IMR-90 (cell line): ENCODE measurements around the gene ATF7IP2. TPM values are rescaled to one million over a fixed set of nuclear protein-coding genes. Genes with fewer than 3 reads are reported as not detected.

Source experiments
- ATAC-seq: fragments of 200-7000 bp; cut with Tn5 transposase; 2 replicates; pipeline ENCODE4 v1.9.1; 2020; ENCODE audit warnings: low read depth, mild to moderate bottlenecking, moderate library complexity
- BruUV-seq: library from RNA; stranded (reverse); fragments of 400-500 nt; replicated peaks from 2 replicates; lab custom pipeline; 2021; lab: Mats Ljungman, UMichigan
- CTCF ChIA-PET: fragments of 300-600 bp; formaldehyde crosslinking; extraction: SDS; loops from one replicate; lab custom pipeline; 2021; ENCODE audit warnings: antibody characterized with exemption; lab: Yijun Ruan, JAX
- POLR2A ChIA-PET: fragments of 300-600 bp; sonication (Branson Sonifier 250); formaldehyde crosslinking; loops from one replicate; lab custom pipeline; 2022; ENCODE audit warnings: antibody characterized with exemption; ENCODE audit not compliant: unreplicated experiment; lab: Charles Lee
- DNase-seq: peaks from one replicate; pipeline ENCODE4 v3.0.0; 2013
- H2AFZ ChIP-seq: replicated peaks from 2 replicates; pipeline ENCODE3; 2013; ENCODE audit warnings: low read length, mild to moderate bottlenecking; ENCODE audit not compliant: poor library complexity
- H2AK5ac ChIP-seq: 2 replicates; pipeline ENCODE4 v1.6.1; 2013; ENCODE audit warnings: low read depth, low read length, inconsistent platforms
- H2AK9ac ChIP-seq: replicated peaks from 2 replicates; pipeline ENCODE3; 2013; ENCODE audit warnings: mild to moderate bottlenecking, low read depth, low read length, moderate library complexity; ENCODE audit not compliant: poor library complexity
- H2BK120ac ChIP-seq: 2 replicates; pipeline ENCODE4 v1.6.1; 2013; ENCODE audit warnings: low read depth, low read length, inconsistent platforms
- H2BK15ac ChIP-seq: 3 replicates; pipeline ENCODE4 v1.6.1; 2013; ENCODE audit warnings: low read depth, low read length, inconsistent platforms
- H2BK20ac ChIP-seq: 2 replicates; pipeline ENCODE4 v1.6.1; 2013; ENCODE audit warnings: low read depth, mild to moderate bottlenecking, inconsistent platforms, low read length, moderate library complexity
- H2BK5ac ChIP-seq: 2 replicates; pipeline ENCODE4 v1.6.1; 2013; ENCODE audit warnings: mild to moderate bottlenecking, low read depth, low read length, inconsistent platforms; ENCODE audit not compliant: poor library complexity, severe bottlenecking
- H3K14ac ChIP-seq: replicated peaks from 2 replicates; pipeline ENCODE4 v1.6.1; 2013; ENCODE audit warnings: low read depth, low read length, inconsistent platforms
- H3K18ac ChIP-seq: 2 replicates; pipeline ENCODE4 v1.6.1; 2013; ENCODE audit warnings: low read depth, low read length, control low read depth
- H3K23ac ChIP-seq: 2 replicates; pipeline ENCODE4 v1.6.1; 2013; ENCODE audit warnings: low read depth, low read length, inconsistent platforms
- H3K27ac ChIP-seq: 2 replicates; pipeline ENCODE4 v1.5.1; 2013; ENCODE audit warnings: mild to moderate bottlenecking, control low read depth, low read length; ENCODE audit not compliant: insufficient read depth
- H3K27me3 ChIP-seq: 2 replicates; pipeline ENCODE4 v1.6.1; 2013; ENCODE audit warnings: low read length; ENCODE audit not compliant: control insufficient read depth, insufficient read depth
- H3K36me3 ChIP-seq: 2 replicates; pipeline ENCODE4 v1.6.1; 2013; ENCODE audit warnings: low read length, mixed read lengths; ENCODE audit not compliant: control insufficient read depth, insufficient read depth
- H3K4ac ChIP-seq: 2 replicates; pipeline ENCODE4 v1.6.1; 2013; ENCODE audit warnings: low read depth, low read length, inconsistent platforms
- H3K4me1 ChIP-seq: 2 replicates; pipeline ENCODE4 v1.6.1; 2013; ENCODE audit warnings: low read length, mixed read lengths; ENCODE audit not compliant: control insufficient read depth, insufficient read depth
- H3K4me2 ChIP-seq: 2 replicates; pipeline ENCODE4 v1.6.1; 2013; ENCODE audit warnings: low read depth, mild to moderate bottlenecking, control low read depth, low read length, moderate library complexity
- H3K4me3 ChIP-seq: 2 replicates; pipeline ENCODE4 v1.5.1; 2013; ENCODE audit warnings: low read depth, mild to moderate bottlenecking, control low read depth, low read length, moderate library complexity; ENCODE audit not compliant: insufficient read depth
- H3K56ac ChIP-seq: 2 replicates; pipeline ENCODE4 v1.6.1; 2013; ENCODE audit warnings: low read length, inconsistent platforms; ENCODE audit not compliant: insufficient read depth; ENCODE audit errors: extremely low read depth
- H3K79me1 ChIP-seq, 2 experiments: 2 replicates each; pipeline ENCODE4 v1.6.1; 2013; ENCODE audit warnings: low read length in 2 of 2, inconsistent platforms in 1 of 2, low read depth in 1 of 2
- H3K9ac ChIP-seq: 2 replicates; pipeline ENCODE4 v1.6.1; 2013; ENCODE audit warnings: low read depth, low read length, control low read depth
- H3K9me1 ChIP-seq: 2 replicates; pipeline ENCODE4 v1.6.1; 2013; ENCODE audit warnings: low read length, inconsistent platforms; ENCODE audit not compliant: insufficient read depth
- H3K9me3 ChIP-seq: 2 replicates; pipeline ENCODE4 v1.6.1; 2013; ENCODE audit warnings: low read length; ENCODE audit not compliant: control insufficient read depth, insufficient read depth
- H4K20me1 ChIP-seq: 2 replicates; pipeline ENCODE4 v1.6.1; 2013; ENCODE audit warnings: low read length, inconsistent platforms; ENCODE audit not compliant: insufficient read depth
- H4K5ac ChIP-seq: 2 replicates; pipeline ENCODE4 v1.6.1; 2013; ENCODE audit warnings: mild to moderate bottlenecking, low read depth, low read length, control low read depth
- H4K8ac ChIP-seq, 2 experiments: 2 replicates each; pipeline ENCODE4 v1.6.1; 2013; ENCODE audit warnings: low read depth in 2 of 2, low read length in 2 of 2, control low read depth in 1 of 2, inconsistent platforms in 1 of 2
- H4K91ac ChIP-seq: 2 replicates; pipeline ENCODE4 v1.6.1; 2013; ENCODE audit warnings: low read depth, low read length, inconsistent platforms; ENCODE audit not compliant: insufficient read depth
- BHLHE40 ChIP-seq: fragments of 150-350 bp; IDR thresholded peaks from 2 replicates; pipeline ENCODE4 v1.6.1; 2016; ENCODE audit warnings: mild to moderate bottlenecking, low read depth, low read length
- CEBPB ChIP-seq: IDR thresholded peaks from 2 replicates; pipeline ENCODE4 v1.6.1; 2012; ENCODE audit warnings: low read depth, low read length, improper control_type of control experiment
- CHD1 ChIP-seq: IDR thresholded peaks from 2 replicates; pipeline ENCODE4 v1.6.1; 2012; ENCODE audit warnings: low read depth, low read length, improper control_type of control experiment
- CTCF ChIP-seq: conservative IDR thresholded peaks from 2 replicates; pipeline ENCODE4 v1.5.1; 2012; ENCODE audit warnings: mild to moderate bottlenecking, low read depth, low read length, improper control_type of control experiment
- ELK1 ChIP-seq: fragments of 150-350 bp; IDR thresholded peaks from 2 replicates; pipeline ENCODE4 v1.6.1; 2016; ENCODE audit warnings: low read depth, mild to moderate bottlenecking, low read length, moderate library complexity, borderline replicate concordance
- FOS ChIP-seq: fragments of 150-350 bp; IDR thresholded peaks from 2 replicates; pipeline ENCODE4 v1.6.1; 2016; ENCODE audit warnings: low read depth, low read length
- MAFK ChIP-seq: IDR thresholded peaks from 2 replicates; pipeline ENCODE4 v1.6.1; 2012; ENCODE audit warnings: low read depth, low read length, improper control_type of control experiment
- MAZ ChIP-seq: IDR thresholded peaks from 2 replicates; pipeline ENCODE4 v1.6.1; 2012; ENCODE audit warnings: low read depth, mild to moderate bottlenecking, low read length, improper control_type of control experiment, moderate library complexity, borderline replicate concordance
- MXI1 ChIP-seq: IDR thresholded peaks from 2 replicates; pipeline ENCODE4 v1.6.1; 2012; ENCODE audit warnings: low read depth, mild to moderate bottlenecking, low read length, moderate library complexity, borderline replicate concordance
- NFE2L2 ChIP-seq: fragments of 150-350 bp; IDR thresholded peaks from 2 replicates; pipeline ENCODE4 v1.6.1; 2016; ENCODE audit warnings: low read depth, mild to moderate bottlenecking, low read length
- POLR2A ChIP-seq: IDR thresholded peaks from 2 replicates; pipeline ENCODE4 v1.6.1; 2012; ENCODE audit warnings: mild to moderate bottlenecking, low read depth, low read length
- RAD21 ChIP-seq: IDR thresholded peaks from 2 replicates; pipeline ENCODE4 v1.6.1; 2012; ENCODE audit warnings: low read length, improper control_type of control experiment
- RCOR1 ChIP-seq: IDR thresholded peaks from 2 replicates; pipeline ENCODE4 v1.6.1; 2012; ENCODE audit warnings: mild to moderate bottlenecking, low read length, improper control_type of control experiment; ENCODE audit not compliant: insufficient replicate concordance
- RFX5 ChIP-seq: IDR thresholded peaks from 2 replicates; pipeline ENCODE4 v1.8.0; 2012; ENCODE audit warnings: low read depth, mild to moderate bottlenecking, low read length, moderate library complexity
- SMC3 ChIP-seq: fragments of 150-350 bp; IDR thresholded peaks from 2 replicates; pipeline ENCODE4 v1.6.1; 2016; ENCODE audit warnings: low read depth, mild to moderate bottlenecking, antibody characterized with exemption, low read length, moderate library complexity
- USF2 ChIP-seq: fragments of 150-350 bp; IDR thresholded peaks from 2 replicates; pipeline ENCODE4 v1.6.1; 2017; ENCODE audit warnings: mild to moderate bottlenecking, antibody characterized with exemption, low read length, low read depth
- WGBS, 2 experiments: methylation state at CpG; one replicate each; pipeline versions ENCODE4 v1.1.5 to v1.1.7; 2013; ENCODE audit warnings: missing lambda C conversion rate in 2 of 2; ENCODE audit not compliant: insufficient read length in 1 of 2; ENCODE audit errors: extremely low coverage in 2 of 2; 5-methylcytosine and 5-hydroxymethylcytosine counted together
- dilution Hi-C: fragments of 300-500 bp; cut with HindIII; formaldehyde crosslinking; loops from one replicate; pipeline ENCODE4 v1.14.3; 2018; ENCODE audit warnings: low sequenced_read_pairs; ENCODE audit not compliant: unreplicated experiment
- in situ Hi-C: fragments of 300-500 bp; cut with MboI; formaldehyde crosslinking; loops from 3 replicates; pipeline ENCODE4 v1.14.3; 2019; ENCODE audit warnings: low sequenced_read_pairs, inconsistent platforms, mixed read lengths
- intact Hi-C: fragments of 100-400 bp; cut with micrococcal nuclease; formaldehyde crosslinking; loops from 2 replicates; pipeline ENCODE4 v1.10.0; 2022
- polyA plus RNA-seq, 3 experiments: library from polyadenylated mRNA; depleted of rRNA; stranded (reverse); fragments of >200 nt; gene quantifications; 2 replicates each; pipeline ENCODE4 v1.2.3, GENCODE V29; 2012; ENCODE audit warnings: low replicate concordance in 1 of 3
- total RNA-seq: library from RNA; depleted of rRNA; stranded (reverse); fragments of >200 nt; gene quantifications from 2 replicates; pipeline ENCODE4 v1.2.3, GENCODE V29; 2012

Gene ATF7IP2
- total and polyA plus RNA-seq, 2 of the 4 experiments (the other 2 are of a cell fraction), result 2.7 to 3.6 TPM

- Histone ChIP-seq H3K14ac (no peak overlapping the region), H3K9me3 (no peaks in the 10 kb centered on the region; the same call in 1 of the 2 replicates), H4K91ac (no peak overlapping the region), H2BK20ac (no peak overlapping the region), H2BK120ac (no peak overlapping the region), H4K5ac (no peak overlapping the region), H3K9ac (no peak overlapping the region), H2AFZ (no peak overlapping the region), H2BK5ac (no peak overlapping the region), H3K23ac (no peak overlapping the region), H3K4me2 (no peak overlapping the region), H4K8ac (no peak overlapping the region), H2BK15ac (no peak overlapping the region), H3K4me3 (no peak overlapping the region), H2AK5ac (no peak overlapping the region), H3K56ac (no peak overlapping the region), H3K4ac (no peak overlapping the region), H3K18ac (no peak overlapping the region), H3K4me1 (no peaks in the 10 kb centered on the region), H2AK9ac (no peak overlapping the region), H3K79me1 (no peaks in the 10 kb centered on the region), H4K20me1 (no peaks in the 10 kb centered on the region), H3K9me1 (no peaks in the 10 kb centered on the region), H3K27ac (no peak overlapping the region), H3K36me3 (no peaks in the 10 kb centered on the region), H3K27me3 (no peaks in the 10 kb centered on the region)
- BruUV-seq, result no TSS peak
- no peak for TF ChIP-seq MAZ
- no peak for TF ChIP-seq MAFK
- TF ChIP-seq ELK1, result no peak
- TF ChIP-seq MXI1, result no peak
- TF ChIP-seq NFE2L2, result no peak
- no peak for TF ChIP-seq SMC3
- TF ChIP-seq CHD1, result no peak
- no peak for TF ChIP-seq RFX5
- no peak for TF ChIP-seq POLR2A
- no peak for TF ChIP-seq RCOR1
- no peak for TF ChIP-seq USF2
- TF ChIP-seq BHLHE40, result no peak
- no peak for TF ChIP-seq FOS
- TF ChIP-seq CTCF, result no peak
- no peak for TF ChIP-seq RAD21
- no peak for TF ChIP-seq CEBPB
- ChIA-PET POLR2A (no interaction called here), CTCF (interaction anchor here (0.7 kb wide), 1 partner anchor 89 kb away, joined by 3 read pairs; no protein-coding TSS in a partner anchor)
- ATAC-seq (no peak), DNase-seq (no peak)
- no CpG with 5 or more reads among the region's 1 CpG for WGBS, 2 experiments
- intact Hi-C loops (no loop called here), dilution Hi-C loops (no loop called here), in situ Hi-C loops (no loop called here)
Measured at GRCh38 chr16:10490141-10490540, 104.3 kb downstream of the ATF7IP2 start.
